Measurements from ENCODE around the gene FAM136A.

Gene FAM136A

DNA sequence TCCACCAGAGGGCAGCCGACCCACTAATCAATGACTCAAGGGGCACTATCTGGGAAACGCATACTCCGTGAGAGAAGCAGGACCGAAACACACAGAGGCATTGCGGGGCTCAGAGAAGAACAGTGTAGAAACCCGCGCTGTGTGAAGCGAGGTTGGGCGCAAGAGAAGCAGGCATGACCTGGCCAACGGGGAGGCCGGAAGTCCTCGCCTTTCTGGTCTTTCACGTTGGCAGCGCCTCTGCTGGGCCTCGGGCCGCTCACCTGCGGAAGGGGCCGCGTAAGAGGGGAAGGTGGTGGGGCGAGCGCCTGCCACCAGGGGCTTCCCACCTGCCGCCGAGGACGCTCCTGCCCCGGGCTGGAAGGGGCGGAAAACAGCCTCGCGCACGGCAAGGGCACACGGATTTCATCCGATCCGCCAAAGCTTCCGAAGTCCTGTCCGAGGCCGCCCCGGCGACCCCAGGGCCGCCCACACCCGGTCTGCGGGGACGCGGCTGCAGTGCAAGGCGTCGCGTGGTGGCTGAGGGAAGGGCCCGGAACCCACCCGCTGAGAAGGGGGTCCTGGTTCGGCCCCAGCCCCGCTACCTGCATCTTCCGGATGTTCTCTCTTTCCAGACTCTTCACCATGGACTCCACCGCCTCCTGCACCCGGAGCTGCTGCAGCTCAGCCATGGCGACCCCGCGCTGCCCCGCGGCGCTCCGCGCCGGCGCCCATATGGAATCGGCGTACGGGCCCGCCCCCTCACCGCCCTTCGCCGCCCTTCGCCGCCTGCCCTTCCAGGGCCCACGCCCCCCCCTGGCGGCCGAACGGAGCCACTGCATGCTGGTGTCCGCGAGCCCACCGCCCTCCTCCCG, at the start of gene FAM136A:
TSS of gene FAM136A (minus strand) at position 724 of the 851 bp plus-strand sequence. CDS start at position 668, 56 bp downstream.
- Histone ChIP-seq H3K4me3 (ENCODE audit: low read length) (peak within 1 kb of the TSS; percentile 75), H3K9me3 (ENCODE audit: control insufficient read depth, low read length) (no peaks in the 10 kb centered on the region), H3K36me3 (ENCODE audit: control insufficient read depth, insufficient read depth, low read length) (no peaks in the 10 kb centered on the region), H3K9ac (ENCODE audit: low read length) (peak within 1 kb of the TSS; percentile 88), H3K4me1 (ENCODE audit: control insufficient read depth, insufficient read depth, low read length) (peaks cover 3% of the 10 kb centered on the region), H3K27me3 (ENCODE audit: control insufficient read depth, insufficient read depth, low read length) (no peaks in the 10 kb centered on the region)

DNA sequence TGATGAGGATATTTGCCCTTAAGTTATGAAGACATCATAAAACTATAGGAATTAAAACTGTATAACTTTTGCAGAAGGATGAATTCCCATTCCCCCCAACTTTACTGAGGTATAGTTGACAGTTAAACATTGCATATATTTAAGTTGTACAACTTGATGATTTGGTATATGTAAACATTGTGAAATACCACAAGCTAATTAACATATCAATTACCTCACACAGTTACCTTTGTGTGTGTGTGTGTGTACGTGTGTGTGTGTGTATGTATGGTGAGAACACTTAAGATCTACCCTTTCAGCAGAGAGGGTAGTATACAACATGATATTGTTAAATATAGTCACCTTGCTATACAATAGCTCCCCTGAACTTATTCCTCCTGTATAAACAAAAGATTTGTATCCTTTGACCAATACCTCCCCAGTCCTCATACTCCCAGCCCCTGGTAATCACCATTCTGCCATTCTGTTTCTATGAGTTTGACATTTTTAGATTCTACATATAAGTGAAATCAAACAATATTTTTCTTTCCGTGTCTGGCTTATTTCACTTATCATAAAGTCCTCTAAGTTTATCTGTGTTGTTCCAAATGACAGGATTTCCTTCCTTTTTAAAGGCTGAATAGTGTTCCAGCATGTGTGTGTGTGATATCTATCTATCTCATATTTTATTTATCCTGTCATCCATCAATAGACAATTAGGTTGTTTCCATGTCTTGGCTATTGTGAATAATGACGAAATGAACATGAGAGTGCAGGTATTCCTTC, 48.2 kb upstream of the FAM136A start:
- Histone ChIP-seq H3K9ac (ENCODE audit: low read length) (no peak overlapping the region), H3K4me1 (ENCODE audit: control insufficient read depth, insufficient read depth, low read length) (no peaks in the 10 kb centered on the region), H3K4me3 (ENCODE audit: low read length) (no peak overlapping the region), H3K27me3 (ENCODE audit: control insufficient read depth, insufficient read depth, low read length) (peaks cover 7% of the 10 kb centered on the region), H3K36me3 (ENCODE audit: control insufficient read depth, insufficient read depth, low read length) (no peaks in the 10 kb centered on the region), H3K9me3 (ENCODE audit: control insufficient read depth, low read length) (no peaks in the 10 kb centered on the region)

- peaks cover 11% of the 10 kb centered on the region for H3K27me3 ChIP-seq (ENCODE audit: control insufficient read depth, insufficient read depth, low read length)
- no peaks in the 10 kb centered on the region for H3K4me1 ChIP-seq (ENCODE audit: control insufficient read depth, insufficient read depth, low read length)
- no peak overlapping the region for H3K4me3 ChIP-seq (ENCODE audit: low read length)
- no peaks in the 10 kb centered on the region for H3K9me3 ChIP-seq (ENCODE audit: control insufficient read depth, low read length)
- no peak overlapping the region for H3K9ac ChIP-seq (ENCODE audit: low read length)
- no peaks in the 10 kb centered on the region for H3K36me3 ChIP-seq (ENCODE audit: control insufficient read depth, insufficient read depth, low read length)
These were observed 46.0 kb upstream of the FAM136A start for GRCh38 chr2:70347831-70348230.

DNA sequence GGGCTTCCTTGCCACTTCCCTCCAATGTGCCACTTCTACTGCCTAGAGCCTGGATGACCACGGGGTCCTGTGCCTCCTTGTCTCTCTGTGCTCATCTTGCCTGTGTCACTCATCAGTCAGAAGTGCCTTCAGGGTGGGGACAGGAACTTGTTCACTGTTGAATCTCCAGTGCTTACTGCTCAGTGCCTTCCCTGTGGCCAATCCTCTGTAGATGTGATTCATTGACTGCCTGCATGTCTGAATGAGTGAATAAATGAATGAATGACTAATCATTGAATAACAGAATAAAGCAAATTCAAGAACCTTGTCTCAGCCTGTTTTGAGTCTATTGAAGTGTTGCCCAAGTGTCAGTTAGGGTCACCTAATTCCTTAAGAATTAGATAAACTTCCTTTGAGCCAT, 42.3 kb upstream of the FAM136A start:
- no peak overlapping the region for H3K9ac ChIP-seq (ENCODE audit: low read length)
- H3K36me3 ChIP-seq (ENCODE audit: control insufficient read depth, insufficient read depth, low read length) = no peaks in the 10 kb centered on the region
- peaks cover 17% of the 10 kb centered on the region for H3K27me3 ChIP-seq (ENCODE audit: control insufficient read depth, insufficient read depth, low read length)
- H3K9me3 ChIP-seq (ENCODE audit: control insufficient read depth, low read length) = no peaks in the 10 kb centered on the region
- no peak overlapping the region for H3K4me3 ChIP-seq (ENCODE audit: low read length)
- no peaks in the 10 kb centered on the region for H3K4me1 ChIP-seq (ENCODE audit: control insufficient read depth, insufficient read depth, low read length)

DNA sequence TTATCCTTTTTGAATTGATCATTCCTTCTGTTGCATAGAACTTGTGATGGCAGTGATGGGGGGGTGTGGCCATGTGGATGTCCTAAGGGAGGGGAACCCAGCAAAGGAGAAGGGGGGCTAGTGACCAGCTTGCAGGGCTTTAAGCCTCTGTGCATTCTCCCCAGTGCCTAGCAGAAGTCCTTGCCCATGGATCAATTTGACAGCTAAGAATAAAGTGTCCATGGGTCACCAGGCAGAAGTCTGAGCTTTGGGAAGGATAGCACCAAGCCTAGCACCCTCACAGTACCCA, 39.6 kb upstream of the FAM136A start:
- Histone ChIP-seq H3K4me3 (ENCODE audit: low read length) (no peak overlapping the region), H3K27me3 (ENCODE audit: control insufficient read depth, insufficient read depth, low read length) (peaks cover 13% of the 10 kb centered on the region), H3K9ac (ENCODE audit: low read length) (no peak overlapping the region), H3K36me3 (ENCODE audit: control insufficient read depth, insufficient read depth, low read length) (no peaks in the 10 kb centered on the region), H3K4me1 (ENCODE audit: control insufficient read depth, insufficient read depth, low read length) (no peaks in the 10 kb centered on the region), H3K9me3 (ENCODE audit: control insufficient read depth, low read length) (no peaks in the 10 kb centered on the region)

DNA sequence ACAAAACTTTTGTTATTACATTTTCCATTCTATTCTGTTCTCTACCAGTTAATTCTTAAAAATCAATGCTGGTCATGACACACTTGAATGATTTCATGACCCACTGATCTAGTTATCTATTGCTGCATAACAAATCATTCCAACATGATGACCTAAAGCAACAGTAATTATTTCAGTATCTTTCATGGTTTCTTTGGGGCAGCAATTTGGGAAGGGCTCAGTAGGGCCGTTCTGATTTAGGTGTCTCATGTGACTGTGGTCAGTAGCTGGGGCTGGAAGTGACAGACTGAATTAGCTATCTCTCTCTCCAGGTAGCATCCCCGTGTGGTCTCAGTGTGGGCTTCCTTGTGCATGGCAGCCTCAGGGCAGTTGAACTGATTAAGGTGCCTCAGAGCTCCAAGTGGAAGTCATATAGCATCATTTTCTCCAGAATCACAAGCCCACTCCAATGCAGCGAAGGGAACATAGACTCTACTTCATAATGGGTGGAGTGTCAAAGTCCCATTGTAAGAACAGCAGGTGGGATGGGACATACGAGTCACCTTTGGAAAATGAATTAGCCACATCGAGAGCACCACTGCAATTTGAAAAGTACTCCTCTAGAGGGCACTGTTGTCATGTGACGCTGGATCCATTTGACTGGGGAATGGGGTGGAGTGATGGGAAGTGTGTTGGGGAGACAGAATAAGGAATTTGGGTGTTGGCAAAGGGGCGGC, 39.1 kb upstream of the FAM136A start:
- Histone ChIP-seq H3K36me3 (ENCODE audit: control insufficient read depth, insufficient read depth, low read length) (no peaks in the 10 kb centered on the region), H3K9ac (ENCODE audit: low read length) (no peak overlapping the region), H3K9me3 (ENCODE audit: control insufficient read depth, low read length) (no peaks in the 10 kb centered on the region), H3K4me1 (ENCODE audit: control insufficient read depth, insufficient read depth, low read length) (no peaks in the 10 kb centered on the region), H3K27me3 (ENCODE audit: control insufficient read depth, insufficient read depth, low read length) (peaks cover 13% of the 10 kb centered on the region), H3K4me3 (ENCODE audit: low read length) (no peak overlapping the region)

DNA sequence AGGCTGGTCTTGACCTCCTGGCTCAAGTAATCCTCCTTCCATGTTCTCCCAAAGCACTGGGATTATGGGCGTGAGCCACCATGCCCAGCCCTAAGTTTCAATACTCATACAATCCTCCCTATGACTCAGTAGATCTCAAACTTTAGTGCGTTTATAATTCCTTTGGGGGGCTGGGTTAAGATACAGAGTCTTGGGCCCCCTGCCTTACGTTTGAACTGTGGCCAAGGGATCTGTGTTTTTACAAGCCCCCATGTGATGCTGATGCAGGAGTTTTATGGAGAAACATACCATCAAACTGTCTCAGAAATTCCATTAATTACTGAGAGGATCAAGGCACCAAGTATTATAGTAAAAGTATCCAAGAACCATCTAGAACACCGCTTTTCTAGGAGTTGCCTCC, 38.2 kb upstream of the FAM136A start:
- Histone ChIP-seq H3K9ac (ENCODE audit: low read length) (no peak overlapping the region), H3K4me3 (ENCODE audit: low read length) (no peak overlapping the region), H3K27me3 (ENCODE audit: control insufficient read depth, insufficient read depth, low read length) (peaks cover 10% of the 10 kb centered on the region), H3K4me1 (ENCODE audit: control insufficient read depth, insufficient read depth, low read length) (no peaks in the 10 kb centered on the region), H3K36me3 (ENCODE audit: control insufficient read depth, insufficient read depth, low read length) (no peaks in the 10 kb centered on the region), H3K9me3 (ENCODE audit: control insufficient read depth, low read length) (no peaks in the 10 kb centered on the region)

- Histone ChIP-seq H3K4me3 (ENCODE audit: low read length) (no peak overlapping the region), H3K9ac (ENCODE audit: low read length) (no peak overlapping the region), H3K4me1 (ENCODE audit: control insufficient read depth, insufficient read depth, low read length) (no peaks in the 10 kb centered on the region), H3K27me3 (ENCODE audit: control insufficient read depth, insufficient read depth, low read length) (peaks cover 3% of the 10 kb centered on the region), H3K9me3 (ENCODE audit: control insufficient read depth, low read length) (no peaks in the 10 kb centered on the region), H3K36me3 (ENCODE audit: control insufficient read depth, insufficient read depth, low read length) (no peaks in the 10 kb centered on the region)
These were observed 34.7 kb upstream of the FAM136A start for GRCh38 chr2:70336552-70336951.

DNA sequence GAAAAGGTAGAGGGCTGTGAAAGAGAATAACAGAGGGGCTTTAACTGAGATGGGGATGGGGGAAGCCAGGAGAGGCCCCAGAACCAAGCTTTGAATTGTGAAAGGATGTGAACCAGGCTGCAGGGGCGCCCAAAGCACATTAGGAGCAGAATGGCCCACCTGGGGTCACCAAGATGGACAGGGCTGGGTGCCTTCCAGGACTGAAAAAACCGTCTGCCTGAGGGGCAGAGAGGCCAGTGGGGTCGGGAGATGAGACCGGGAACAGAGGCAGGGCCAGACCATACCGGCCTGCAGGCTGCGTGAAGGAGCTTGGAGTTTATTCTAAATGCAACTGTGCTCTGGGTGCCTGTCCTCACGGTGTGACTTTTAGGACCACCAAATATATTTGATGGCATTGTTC, 29.1 kb upstream of the FAM136A start:
- no peak overlapping the region for H3K4me3 ChIP-seq (ENCODE audit: low read length)
- no peaks in the 10 kb centered on the region for H3K9me3 ChIP-seq (ENCODE audit: control insufficient read depth, low read length)
- H3K9ac ChIP-seq (ENCODE audit: low read length) = no peak overlapping the region
- H3K27me3 ChIP-seq (ENCODE audit: control insufficient read depth, insufficient read depth, low read length) = no peaks in the 10 kb centered on the region
- no peaks in the 10 kb centered on the region for H3K36me3 ChIP-seq (ENCODE audit: control insufficient read depth, insufficient read depth, low read length)
- peaks cover 6% of the 10 kb centered on the region for H3K4me1 ChIP-seq (ENCODE audit: control insufficient read depth, insufficient read depth, low read length)

DNA sequence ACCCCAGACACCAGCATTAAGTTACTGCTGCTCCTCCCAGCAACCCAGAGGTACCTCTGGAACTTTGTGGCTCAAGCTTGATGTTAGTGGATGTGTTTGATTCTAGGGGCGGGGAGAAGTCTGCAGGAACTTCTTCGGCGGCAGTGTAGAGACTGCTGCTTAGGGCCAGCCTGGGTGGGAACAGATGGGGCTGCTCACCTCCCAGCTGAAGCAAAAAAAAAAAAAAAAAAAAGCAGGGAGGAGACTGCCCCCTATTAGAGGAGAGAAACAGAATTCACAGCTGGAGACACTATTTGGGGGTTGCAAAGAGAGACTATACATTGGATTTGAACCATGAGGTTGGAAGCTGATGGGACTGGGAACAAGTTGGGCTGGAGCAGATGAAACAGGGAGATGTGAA, 28.6 kb upstream of the FAM136A start:
- Histone ChIP-seq H3K9ac (ENCODE audit: low read length) (no peak overlapping the region), H3K9me3 (ENCODE audit: control insufficient read depth, low read length) (no peaks in the 10 kb centered on the region), H3K4me1 (ENCODE audit: control insufficient read depth, insufficient read depth, low read length) (peaks cover 6% of the 10 kb centered on the region), H3K36me3 (ENCODE audit: control insufficient read depth, insufficient read depth, low read length) (no peaks in the 10 kb centered on the region), H3K4me3 (ENCODE audit: low read length) (no peak overlapping the region), H3K27me3 (ENCODE audit: control insufficient read depth, insufficient read depth, low read length) (no peaks in the 10 kb centered on the region)

- Histone ChIP-seq H3K4me3 (ENCODE audit: low read length) (no peak overlapping the region), H3K9ac (ENCODE audit: low read length) (peak overlapping the region; percentile 50), H3K9me3 (ENCODE audit: control insufficient read depth, low read length) (no peaks in the 10 kb centered on the region), H3K27me3 (ENCODE audit: control insufficient read depth, insufficient read depth, low read length) (no peaks in the 10 kb centered on the region), H3K4me1 (ENCODE audit: control insufficient read depth, insufficient read depth, low read length) (peaks cover 6% of the 10 kb centered on the region), H3K36me3 (ENCODE audit: control insufficient read depth, insufficient read depth, low read length) (no peaks in the 10 kb centered on the region)
These were observed 27.2 kb upstream of the FAM136A start for GRCh38 chr2:70328921-70329561.
